GM19324 (cell line): ENCODE data around the gene PARP16.
"Not testable (repeated sequence)": the region's sequence is repeated elsewhere in the genome, so short reads cannot be mapped to it uniquely, and the experiment has no call there.

Source experiments
- ATAC-seq: cut with Tn5 transposase; IDR thresholded peaks from one replicate; pipeline ENCODE4 v1.9.1; 2021; ENCODE audit warnings: mild to moderate bottlenecking, moderate library complexity; ENCODE audit not compliant: unreplicated experiment, low FRiP score

The PARP16 gene

GRCh38 chr15:65246026-65246714 is 40.5 kb downstream of the PARP16 start:
- no peak for ATAC-seq

GRCh38 chr15:65245096-65245856 is 41.4 kb downstream of the PARP16 start:
- ATAC-seq: no peak

- ATAC-seq: no peak
Measured at GRCh38 chr15:65244638-65245037, 42.0 kb downstream of the PARP16 start.

- ATAC-seq: not testable (repeated sequence)
Measured at GRCh38 chr15:65236443-65236842, 50.2 kb downstream of the PARP16 start.

- no peak for ATAC-seq
Measured at GRCh38 chr15:65233696-65234095, 53.0 kb downstream of the PARP16 start.

GRCh38 chr15:65232520-65232919 is 54.2 kb downstream of the PARP16 start:
- no peak for ATAC-seq

- ATAC-seq: no peak
Measured at GRCh38 chr15:65231306-65231705, 55.4 kb downstream of the PARP16 start.

GRCh38 chr15:65226901-65227300 is 59.8 kb downstream of the PARP16 start:
- ATAC-seq: not testable (repeated sequence)

- no peak for ATAC-seq
Measured at GRCh38 chr15:65226221-65226620, 60.5 kb downstream of the PARP16 start.

- no peak for ATAC-seq
Measured at GRCh38 chr15:65223996-65224395, 62.7 kb downstream of the PARP16 start.

- no peak for ATAC-seq
Measured at GRCh38 chr15:65222891-65223290, 63.8 kb downstream of the PARP16 start.

GRCh38 chr15:65221697-65222096 is 65.0 kb downstream of the PARP16 start:
- no peak for ATAC-seq

GRCh38 chr15:65219137-65219536 is 67.5 kb downstream of the PARP16 start:
- ATAC-seq: no peak

- no peak for ATAC-seq
Measured at GRCh38 chr15:65217526-65218482, 68.9 kb downstream of the PARP16 start.

GRCh38 chr15:65215496-65215895 is 71.2 kb downstream of the PARP16 start:
- ATAC-seq: no peak

GRCh38 chr15:65214010-65214409 is 72.7 kb downstream of the PARP16 start:
- no peak for ATAC-seq

GRCh38 chr15:65213241-65213640 is 73.4 kb downstream of the PARP16 start:
- no peak for ATAC-seq

- ATAC-seq: no peak
Measured at GRCh38 chr15:65212097-65212496, 74.6 kb downstream of the PARP16 start.

- ATAC-seq: no peak
Measured at GRCh38 chr15:65211482-65211982, 75.2 kb downstream of the PARP16 start.

- ATAC-seq: no peak
Measured at GRCh38 chr15:65210770-65211481, 75.8 kb downstream of the PARP16 start, which contains the start of gene CILP. Gene CILP, minus strand, starts transcription at chr15:65211473. Its CDS starts 1,718 bp downstream, at chr15:65209755.
